GM12891 (cell line): ENCODE results near the gene BCHE.

ENCODE experiments used
- POLR2A ChIP-seq: IDR thresholded peaks from 2 replicates; pipeline ENCODE4 v1.6.1; 2011; ENCODE audit warnings: low read depth, low read length, control low read depth
- POLR2AphosphoS5 ChIP-seq: IDR thresholded peaks from 2 replicates; pipeline ENCODE4 v1.6.1; 2011; ENCODE audit warnings: low read depth, low read length, control low read depth
- SPI1 ChIP-seq: IDR thresholded peaks from 2 replicates; pipeline ENCODE4 v1.6.1; 2011; ENCODE audit warnings: low read depth, low read length, control low read depth

- TF ChIP-seq POLR2AphosphoS5 (no peak), POLR2A (no peak), SPI1 (no peak)
Observed at GRCh38 chr3:165725296-165725695, 111.9 kb downstream of the BCHE start.
